ENCODE results near the gene SLC25A26.

The SLC25A26 gene

DNA sequence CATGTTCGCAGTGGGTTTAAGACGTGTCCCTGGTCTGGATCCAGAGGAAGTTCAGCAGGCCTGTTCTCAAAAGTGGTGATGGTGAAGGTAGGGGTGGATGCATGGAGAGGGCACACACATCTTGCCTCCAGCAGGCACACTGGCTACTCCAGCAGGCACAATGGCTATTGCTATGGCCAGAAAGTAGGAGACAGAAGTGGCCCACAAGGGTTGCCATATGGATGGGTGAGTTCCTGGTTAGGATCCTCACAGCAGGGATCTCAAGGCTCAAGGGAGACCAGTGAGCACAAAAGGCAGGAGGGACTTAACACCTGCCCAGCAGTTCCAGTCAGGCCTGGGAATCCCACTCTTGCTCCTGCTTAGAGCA, 172.1 kb downstream of the SLC25A26 start:
- H3K36me3 ChIP-seq (ENCODE audit: control insufficient read depth in 2 of 2, insufficient read depth in 2 of 2, low read length in 2 of 2): peaks cover 42 to 52% of the 10 kb centered on the region in 2 donors
- H3K4me3 ChIP-seq (ENCODE audit: low read length in 2 of 2): peak overlapping the region in 1 of 2 donors; percentile 9
- H3K9ac ChIP-seq (ENCODE audit: low read length in 2 of 2): peak overlapping the region; percentile 6 to 16
- no peaks in the 10 kb centered on the region for H3K9me3 ChIP-seq (ENCODE audit: control insufficient read depth in 2 of 2, low read length in 2 of 2)
- H3K4me1 ChIP-seq (ENCODE audit: control insufficient read depth, insufficient read depth, low read length): peaks cover 46% of the 10 kb centered on the region
- peak overlapping the region; percentile 64 for H3K27ac ChIP-seq (ENCODE audit: low read length)
- no peaks in the 10 kb centered on the region for H3K27me3 ChIP-seq (ENCODE audit: control insufficient read depth in 1 of 2, insufficient read depth in 2 of 2, low read length in 2 of 2)

GRCh38 chr3:66393333-66394005, 172.7 kb downstream of the SLC25A26 start:
- H3K9ac ChIP-seq (ENCODE audit: low read length in 2 of 2): peak overlapping the region in 1 of 2 donors; percentile 16
- H3K27me3 ChIP-seq (ENCODE audit: control insufficient read depth in 1 of 2, insufficient read depth in 2 of 2, low read length in 2 of 2): no peaks in the 10 kb centered on the region
- H3K27ac ChIP-seq (ENCODE audit: low read length): peak overlapping the region; percentile 64
- H3K9me3 ChIP-seq (ENCODE audit: control insufficient read depth in 2 of 2, low read length in 2 of 2): no peaks in the 10 kb centered on the region
- H3K4me3 ChIP-seq (ENCODE audit: low read length in 2 of 2): peak overlapping the region in 1 of 2 donors; percentile 9
- peaks cover 52% of the 10 kb centered on the region for H3K4me1 ChIP-seq (ENCODE audit: control insufficient read depth, insufficient read depth, low read length)
- peaks cover 47 to 54% of the 10 kb centered on the region in 2 donors for H3K36me3 ChIP-seq (ENCODE audit: control insufficient read depth in 2 of 2, insufficient read depth in 2 of 2, low read length in 2 of 2)

GRCh38 chr3:66394019-66394752, 173.4 kb downstream of the SLC25A26 start:
- peaks cover 57% of the 10 kb centered on the region for H3K4me1 ChIP-seq (ENCODE audit: control insufficient read depth, insufficient read depth, low read length)
- H3K27ac ChIP-seq (ENCODE audit: low read length): peak overlapping the region; percentile 64
- H3K4me3 ChIP-seq (ENCODE audit: low read length in 2 of 2): no peak overlapping the region
- no peaks in the 10 kb centered on the region for H3K27me3 ChIP-seq (ENCODE audit: control insufficient read depth in 1 of 2, insufficient read depth in 2 of 2, low read length in 2 of 2)
- no peak overlapping the region for H3K9ac ChIP-seq (ENCODE audit: low read length in 2 of 2)
- H3K9me3 ChIP-seq (ENCODE audit: control insufficient read depth in 2 of 2, low read length in 2 of 2): no peaks in the 10 kb centered on the region
- peaks cover 50 to 56% of the 10 kb centered on the region in 2 donors for H3K36me3 ChIP-seq (ENCODE audit: control insufficient read depth in 2 of 2, insufficient read depth in 2 of 2, low read length in 2 of 2)

DNA sequence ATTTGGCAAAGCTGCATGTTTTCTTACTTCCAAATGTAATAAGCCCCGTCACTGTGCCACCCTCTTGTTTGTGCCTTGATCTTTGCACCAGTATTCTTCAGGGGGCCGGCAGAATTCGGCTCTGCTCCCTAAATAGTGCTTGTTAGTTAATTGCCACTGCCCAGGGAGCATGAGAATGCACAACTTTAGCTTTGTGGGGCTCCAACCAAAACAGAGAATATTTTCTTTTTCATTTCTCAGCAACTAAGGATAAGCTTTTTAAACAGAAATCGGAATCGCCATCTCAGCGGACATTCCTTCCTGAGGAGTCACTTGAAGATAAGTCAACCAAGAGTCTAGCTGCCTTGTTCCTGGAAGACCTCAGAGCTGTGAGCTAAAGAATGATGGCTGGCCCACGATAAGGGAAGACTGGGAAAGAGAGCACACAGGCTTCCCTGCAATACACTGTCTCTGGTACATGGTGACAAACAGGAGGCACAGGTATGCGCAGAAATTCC, 174.0 kb downstream of the SLC25A26 start:
- Histone ChIP-seq H3K9me3 (ENCODE audit: control insufficient read depth in 2 of 2, low read length in 2 of 2) (no peaks in the 10 kb centered on the region), H3K27me3 (ENCODE audit: control insufficient read depth in 1 of 2, insufficient read depth in 2 of 2, low read length in 2 of 2) (no peaks in the 10 kb centered on the region), H3K27ac (ENCODE audit: low read length) (peak overlapping the region; percentile 64), H3K4me3 (ENCODE audit: low read length in 2 of 2) (no peak overlapping the region), H3K9ac (ENCODE audit: low read length in 2 of 2) (no peak overlapping the region), H3K4me1 (ENCODE audit: control insufficient read depth, insufficient read depth, low read length) (peaks cover 58% of the 10 kb centered on the region), H3K36me3 (ENCODE audit: control insufficient read depth in 2 of 2, insufficient read depth in 2 of 2, low read length in 2 of 2) (peaks cover 50 to 56% of the 10 kb centered on the region in 2 donors)

DNA sequence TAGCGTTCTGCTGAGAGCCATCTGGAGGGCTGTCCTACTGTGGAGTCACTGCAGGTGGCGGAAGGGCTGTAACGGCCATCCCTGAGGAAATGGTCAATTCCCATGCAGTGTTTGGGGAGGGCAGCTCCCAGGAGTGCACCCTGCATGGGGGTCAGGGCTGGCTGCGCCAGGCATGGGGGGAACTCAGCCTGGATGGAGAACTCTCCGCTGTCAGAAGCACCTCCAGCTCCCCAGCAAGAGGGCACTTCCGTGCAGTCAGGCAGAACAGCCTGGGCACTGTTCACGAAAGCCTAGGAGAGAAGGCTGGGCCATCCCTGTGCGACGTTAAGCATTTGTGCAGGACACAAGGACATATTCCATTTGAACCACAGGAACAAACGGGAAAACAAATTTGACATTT, 174.8 kb downstream of the SLC25A26 start:
- Histone ChIP-seq H3K27me3 (ENCODE audit: control insufficient read depth in 1 of 2, insufficient read depth in 2 of 2, low read length in 2 of 2) (no peaks in the 10 kb centered on the region), H3K4me3 (ENCODE audit: low read length in 2 of 2) (no peak overlapping the region), H3K27ac (ENCODE audit: low read length) (peak overlapping the region; percentile 64), H3K4me1 (ENCODE audit: control insufficient read depth, insufficient read depth, low read length) (peaks cover 67% of the 10 kb centered on the region), H3K9me3 (ENCODE audit: control insufficient read depth in 2 of 2, low read length in 2 of 2) (no peaks in the 10 kb centered on the region), H3K36me3 (ENCODE audit: control insufficient read depth in 2 of 2, insufficient read depth in 2 of 2, low read length in 2 of 2) (peaks cover 54 to 56% of the 10 kb centered on the region in 2 donors), H3K9ac (ENCODE audit: low read length in 2 of 2) (no peak overlapping the region)

- Histone ChIP-seq H3K4me1 (ENCODE audit: control insufficient read depth, insufficient read depth, low read length) (peaks cover 73% of the 10 kb centered on the region), H3K9me3 (ENCODE audit: control insufficient read depth in 2 of 2, low read length in 2 of 2) (no peaks in the 10 kb centered on the region), H3K9ac (ENCODE audit: low read length in 2 of 2) (no peak overlapping the region), H3K36me3 (ENCODE audit: control insufficient read depth in 2 of 2, insufficient read depth in 2 of 2, low read length in 2 of 2) (peaks cover 51 to 54% of the 10 kb centered on the region in 2 donors), H3K27ac (ENCODE audit: low read length) (peak overlapping the region; percentile 46), H3K4me3 (ENCODE audit: low read length in 2 of 2) (no peak overlapping the region), H3K27me3 (ENCODE audit: control insufficient read depth in 1 of 2, insufficient read depth in 2 of 2, low read length in 2 of 2) (no peaks in the 10 kb centered on the region)
Observed at GRCh38 chr3:66396161-66396760, 175.5 kb downstream of the SLC25A26 start.

DNA sequence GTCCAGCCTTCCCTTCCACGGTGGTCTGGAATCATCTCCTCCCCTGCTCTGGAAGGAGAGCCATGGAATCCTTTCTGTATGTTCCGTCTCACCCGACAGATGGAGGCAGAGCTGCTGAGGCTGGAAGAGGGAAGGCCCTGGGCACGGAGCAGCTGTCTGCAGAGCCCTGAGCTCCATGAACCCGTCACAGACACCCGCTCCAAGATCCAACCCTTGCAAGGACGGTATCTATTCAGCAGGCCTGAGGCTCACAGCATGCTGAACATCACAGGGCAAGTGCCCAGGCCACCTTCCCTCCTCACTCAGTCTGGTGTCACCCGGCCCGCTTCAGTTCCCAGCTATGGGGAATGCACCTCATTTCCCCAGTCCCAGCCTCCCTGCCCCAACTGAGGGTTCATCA, 176.1 kb downstream of the SLC25A26 start:
- no peaks in the 10 kb centered on the region for H3K9me3 ChIP-seq (ENCODE audit: control insufficient read depth in 2 of 2, low read length in 2 of 2)
- H3K4me3 ChIP-seq (ENCODE audit: low read length in 2 of 2): no peak overlapping the region
- peaks cover 79% of the 10 kb centered on the region for H3K4me1 ChIP-seq (ENCODE audit: control insufficient read depth, insufficient read depth, low read length)
- H3K36me3 ChIP-seq (ENCODE audit: control insufficient read depth in 2 of 2, insufficient read depth in 2 of 2, low read length in 2 of 2): peaks cover 48 to 54% of the 10 kb centered on the region in 2 donors
- no peak overlapping the region for H3K9ac ChIP-seq (ENCODE audit: low read length in 2 of 2)
- H3K27me3 ChIP-seq (ENCODE audit: control insufficient read depth in 1 of 2, insufficient read depth in 2 of 2, low read length in 2 of 2): no peaks in the 10 kb centered on the region
- peak overlapping the region; percentile 46 for H3K27ac ChIP-seq (ENCODE audit: low read length)

DNA sequence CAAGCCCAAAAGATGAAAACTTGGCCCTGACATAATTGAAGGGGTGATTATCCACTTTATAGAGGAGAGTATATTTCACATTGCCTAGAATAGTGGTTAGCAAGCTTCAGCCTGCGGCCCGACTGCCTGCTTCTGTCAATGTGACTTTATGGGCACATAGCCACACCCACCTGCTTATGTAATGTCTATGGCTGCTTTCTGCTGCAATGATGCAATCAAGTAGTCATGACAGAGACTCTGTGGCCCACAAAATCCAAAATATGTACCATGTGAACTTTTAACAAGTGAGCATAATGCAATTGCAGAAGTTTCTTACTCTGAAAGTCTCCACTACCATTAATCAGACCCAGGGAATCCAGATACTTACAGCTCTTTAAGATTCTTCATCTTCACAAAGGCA, 176.9 kb downstream of the SLC25A26 start:
- peak overlapping the region in 1 of 2 donors; percentile 36 for H3K9ac ChIP-seq (ENCODE audit: low read length in 2 of 2)
- no peak overlapping the region for H3K4me3 ChIP-seq (ENCODE audit: low read length in 2 of 2)
- peaks cover 84% of the 10 kb centered on the region for H3K4me1 ChIP-seq (ENCODE audit: control insufficient read depth, insufficient read depth, low read length)
- peak overlapping the region; percentile 66 for H3K27ac ChIP-seq (ENCODE audit: low read length)
- peaks cover 42 to 47% of the 10 kb centered on the region in 2 donors for H3K36me3 ChIP-seq (ENCODE audit: control insufficient read depth in 2 of 2, insufficient read depth in 2 of 2, low read length in 2 of 2)
- no peaks in the 10 kb centered on the region for H3K9me3 ChIP-seq (ENCODE audit: control insufficient read depth in 2 of 2, low read length in 2 of 2)
- H3K27me3 ChIP-seq (ENCODE audit: control insufficient read depth in 1 of 2, insufficient read depth in 2 of 2, low read length in 2 of 2): no peaks in the 10 kb centered on the region

DNA sequence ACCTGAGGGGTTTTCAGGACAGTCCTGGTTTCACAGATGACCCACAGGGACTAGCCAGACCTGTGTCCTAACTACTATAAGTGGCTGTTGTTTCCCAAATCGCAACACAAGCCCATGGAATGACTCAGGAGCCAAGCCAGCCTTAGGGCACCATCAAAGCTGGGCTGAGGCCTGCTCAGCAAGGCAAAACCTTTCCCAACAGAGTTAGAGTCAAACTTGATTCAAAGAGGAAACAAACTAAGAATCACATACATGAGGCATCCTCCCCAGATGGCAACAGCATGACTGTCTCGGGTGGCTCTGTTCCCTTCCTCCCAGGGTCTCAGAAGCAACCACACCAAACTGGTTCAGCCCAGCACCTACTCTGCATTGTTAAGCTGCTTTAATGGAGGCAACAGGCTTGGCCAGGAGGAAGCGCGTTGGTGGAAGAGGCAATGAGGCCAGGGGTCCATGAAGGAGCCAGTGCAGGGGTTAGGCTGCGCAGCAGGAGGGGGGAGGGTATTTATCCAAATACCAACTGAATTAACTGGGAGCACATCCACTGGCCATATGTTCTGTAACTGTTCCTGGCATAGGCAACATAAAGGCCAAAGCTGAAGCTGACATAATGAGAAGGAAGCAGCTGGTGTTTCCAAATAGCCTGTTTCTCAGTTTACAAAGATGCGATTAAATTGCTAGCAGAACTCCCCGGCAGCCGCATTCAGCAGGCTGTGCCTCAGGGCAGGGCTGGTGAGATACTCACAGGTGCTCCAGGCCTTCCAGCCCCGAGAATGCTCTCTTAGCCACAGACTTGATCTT, 177.6 kb downstream of the SLC25A26 start:
- peaks cover 84% of the 10 kb centered on the region for H3K4me1 ChIP-seq (ENCODE audit: control insufficient read depth, insufficient read depth, low read length)
- peak overlapping the region; percentile 66 for H3K27ac ChIP-seq (ENCODE audit: low read length)
- H3K4me3 ChIP-seq (ENCODE audit: low read length in 2 of 2): no peak overlapping the region
- peaks cover 42 to 44% of the 10 kb centered on the region in 2 donors for H3K36me3 ChIP-seq (ENCODE audit: control insufficient read depth in 2 of 2, insufficient read depth in 2 of 2, low read length in 2 of 2)
- H3K9me3 ChIP-seq (ENCODE audit: control insufficient read depth in 2 of 2, low read length in 2 of 2): no peaks in the 10 kb centered on the region
- no peaks in the 10 kb centered on the region for H3K27me3 ChIP-seq (ENCODE audit: control insufficient read depth in 1 of 2, insufficient read depth in 2 of 2, low read length in 2 of 2)
- H3K9ac ChIP-seq (ENCODE audit: low read length in 2 of 2): peak overlapping the region in 1 of 2 donors; percentile 29

DNA sequence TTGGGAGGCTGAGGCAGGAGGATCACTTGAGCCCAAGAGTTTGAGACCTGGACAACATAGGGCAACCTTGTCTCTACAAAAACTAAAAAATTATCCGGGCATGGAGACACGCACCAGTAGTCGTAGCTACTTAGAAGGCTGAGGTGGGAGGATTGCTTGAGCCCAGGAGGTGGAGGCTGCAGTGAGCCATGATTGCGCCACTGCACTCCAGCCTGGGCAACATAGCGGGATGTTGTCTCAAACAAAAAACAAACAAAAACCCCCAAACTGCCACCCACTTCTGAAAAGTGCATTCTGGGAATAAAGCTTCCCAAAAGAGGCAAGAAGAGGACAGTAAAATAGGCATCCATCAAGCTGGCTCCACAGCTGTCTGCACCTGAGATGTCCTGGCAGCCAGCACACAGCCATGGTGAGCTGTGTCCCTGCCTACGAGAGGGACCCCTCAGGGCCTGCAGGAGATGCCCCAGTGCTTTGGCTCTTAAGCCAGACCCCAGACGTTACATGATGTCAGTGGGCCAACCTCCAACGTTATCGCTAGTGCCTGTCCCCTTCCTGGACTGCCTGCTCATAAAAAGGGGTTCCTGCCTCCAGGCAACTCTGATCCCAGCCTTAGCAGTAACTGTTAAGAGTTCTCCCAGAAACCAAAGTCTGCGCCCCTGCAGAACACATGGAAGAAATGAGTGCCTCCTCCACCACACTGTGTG, 178.9 kb downstream of the SLC25A26 start:
- Histone ChIP-seq H3K4me3 (ENCODE audit: low read length in 2 of 2) (no peak overlapping the region), H3K9me3 (ENCODE audit: control insufficient read depth in 2 of 2, low read length in 2 of 2) (no peaks in the 10 kb centered on the region), H3K36me3 (ENCODE audit: control insufficient read depth in 2 of 2, insufficient read depth in 2 of 2, low read length in 2 of 2) (peaks cover 40 to 41% of the 10 kb centered on the region in 2 donors), H3K9ac (ENCODE audit: low read length in 2 of 2) (no peak overlapping the region), H3K27ac (ENCODE audit: low read length) (peak overlapping the region; percentile 81), H3K27me3 (ENCODE audit: control insufficient read depth in 1 of 2, insufficient read depth in 2 of 2, low read length in 2 of 2) (no peaks in the 10 kb centered on the region), H3K4me1 (ENCODE audit: control insufficient read depth, insufficient read depth, low read length) (peaks cover 85% of the 10 kb centered on the region)
